ENCODE results near the gene ODAD3.

DNA sequence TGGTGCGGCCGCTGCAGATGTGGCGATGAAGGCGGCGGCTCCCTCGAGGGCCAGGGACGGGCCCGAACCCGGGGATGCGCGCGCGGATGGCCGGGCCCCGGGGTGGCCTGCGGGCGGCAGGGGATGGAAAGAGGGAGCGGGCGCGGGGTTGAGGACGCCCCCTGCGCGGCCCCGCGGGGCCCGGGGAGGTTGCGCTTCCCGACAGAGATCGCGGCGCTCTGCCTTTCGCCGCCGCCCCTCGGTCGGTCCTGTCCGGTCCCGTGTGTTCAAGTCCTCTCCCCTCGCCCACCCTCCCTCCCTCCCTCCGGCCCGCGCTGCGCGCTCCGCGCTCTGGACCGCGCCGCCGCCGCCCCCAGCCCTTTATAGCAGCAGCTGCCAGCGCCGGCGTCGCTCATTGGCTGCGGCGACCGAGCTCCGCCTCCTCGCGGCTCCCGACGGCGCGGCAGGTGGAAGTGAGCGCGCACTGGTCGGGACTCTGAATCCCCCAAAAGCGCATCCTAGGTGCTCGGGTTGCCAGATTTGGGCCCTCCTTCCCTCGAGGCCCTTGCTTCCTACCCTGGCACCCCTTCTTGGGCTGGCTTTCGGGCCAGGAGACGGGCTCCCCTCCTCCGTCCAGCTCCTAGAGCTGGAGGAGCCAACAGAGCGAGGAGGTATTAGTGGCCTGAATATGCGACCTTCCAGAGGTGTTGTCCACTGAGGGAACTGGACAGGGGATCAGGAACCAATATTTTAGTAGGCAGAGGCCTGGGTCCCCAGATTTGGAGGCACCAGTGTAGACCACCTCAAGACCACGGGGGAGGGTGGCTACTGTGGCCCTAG, 46.0 kb upstream of the ODAD3 start, which contains the start of gene ELAVL3:
- TF ChIP-seq, protein P1, sequence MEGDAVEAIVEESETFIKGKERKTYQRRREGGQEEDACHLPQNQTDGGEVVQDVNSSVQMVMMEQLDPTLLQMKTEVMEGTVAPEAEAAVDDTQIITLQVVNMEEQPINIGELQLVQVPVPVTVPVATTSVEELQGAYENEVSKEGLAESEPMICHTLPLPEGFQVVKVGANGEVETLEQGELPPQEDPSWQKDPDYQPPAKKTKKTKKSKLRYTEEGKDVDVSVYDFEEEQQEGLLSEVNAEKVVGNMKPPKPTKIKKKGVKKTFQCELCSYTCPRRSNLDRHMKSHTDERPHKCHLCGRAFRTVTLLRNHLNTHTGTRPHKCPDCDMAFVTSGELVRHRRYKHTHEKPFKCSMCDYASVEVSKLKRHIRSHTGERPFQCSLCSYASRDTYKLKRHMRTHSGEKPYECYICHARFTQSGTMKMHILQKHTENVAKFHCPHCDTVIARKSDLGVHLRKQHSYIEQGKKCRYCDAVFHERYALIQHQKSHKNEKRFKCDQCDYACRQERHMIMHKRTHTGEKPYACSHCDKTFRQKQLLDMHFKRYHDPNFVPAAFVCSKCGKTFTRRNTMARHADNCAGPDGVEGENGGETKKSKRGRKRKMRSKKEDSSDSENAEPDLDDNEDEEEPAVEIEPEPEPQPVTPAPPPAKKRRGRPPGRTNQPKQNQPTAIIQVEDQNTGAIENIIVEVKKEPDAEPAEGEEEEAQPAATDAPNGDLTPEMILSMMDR (IDR thresholded peaks at IDR 0.05) = no peak
- TF ChIP-seq POLR2A (IDR thresholded peaks at IDR 0.05) (no peak), POLR2AphosphoS5 (IDR thresholded peaks at IDR 0.05) (no peak), EP300 (IDR thresholded peaks at IDR 0.05; ENCODE audit: low read depth) (no peak)
